Hematopoietic multipotent progenitor cell treated with erythropoietin and hydrocortisone succinate and interleukin-3 and kit ligand, for 17 days (in vitro differentiated cells): ENCODE measurements around the gene RAB7B.
A peak's percentile ranks its signal among the peaks of the same experiment; 100 is the strongest.

ENCODE experiments used
- DNase-seq: peaks from one replicate; pipeline ENCODE4 v3.0.0-alpha.2; 2015; ENCODE audit warnings: low spot score

The RAB7B gene

DNA sequence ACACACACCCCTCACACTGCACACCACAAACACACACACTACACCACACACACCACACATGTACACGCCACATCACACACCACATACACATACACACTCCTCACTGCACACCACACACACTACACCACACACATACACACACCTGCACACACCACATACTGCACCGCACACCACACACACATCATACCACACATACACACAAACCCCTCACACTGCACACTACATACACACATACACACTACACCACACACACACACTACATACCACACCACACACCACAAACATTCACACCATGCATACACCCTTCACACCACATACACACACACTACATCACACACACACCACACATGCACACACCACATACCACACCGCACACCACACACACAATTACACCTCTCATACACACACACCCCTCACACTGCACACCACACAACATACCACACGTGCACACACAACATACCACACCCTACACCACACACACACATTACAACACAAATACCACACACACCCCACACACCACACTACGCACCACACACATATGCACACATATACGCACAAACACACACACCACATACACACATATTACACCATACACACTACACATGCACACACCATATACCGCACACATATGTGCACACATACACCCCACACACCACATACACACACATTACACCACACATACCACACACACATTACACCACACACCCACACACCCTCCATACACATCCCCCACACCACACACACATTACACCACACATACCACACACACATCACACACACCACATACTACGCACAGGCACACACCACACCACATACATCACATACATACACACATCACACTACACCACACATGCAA, 29.6 kb downstream of the RAB7B start:
- DNase-seq = no peak

DNA sequence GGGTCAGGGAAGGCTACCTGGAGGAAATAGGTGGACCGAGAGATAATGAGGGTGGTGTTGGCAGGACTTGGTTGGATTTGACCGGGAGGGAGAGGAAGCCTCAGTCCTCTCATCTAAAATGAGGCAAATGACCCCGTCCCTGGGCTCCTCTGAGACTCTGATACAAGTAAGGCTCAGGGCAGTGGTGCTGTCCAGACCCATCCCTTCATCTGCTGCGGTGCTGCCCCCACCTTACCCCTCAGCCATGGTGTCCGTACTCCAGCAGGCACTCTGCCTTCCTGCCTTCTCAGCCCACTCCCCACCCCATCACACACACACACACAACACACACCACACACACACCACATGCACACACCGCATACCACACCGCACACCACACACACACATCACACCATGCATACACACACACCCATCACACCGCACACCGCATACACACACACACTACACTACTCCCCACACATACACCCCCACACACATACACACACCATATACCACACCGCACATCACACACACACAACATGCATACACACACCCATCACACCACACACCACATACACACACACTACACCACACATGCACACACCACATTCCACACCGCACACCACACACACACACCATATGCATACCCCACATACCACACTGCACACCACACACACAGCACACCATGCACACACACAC, 30.6 kb downstream of the RAB7B start:
- DNase-seq = no peak

DNA sequence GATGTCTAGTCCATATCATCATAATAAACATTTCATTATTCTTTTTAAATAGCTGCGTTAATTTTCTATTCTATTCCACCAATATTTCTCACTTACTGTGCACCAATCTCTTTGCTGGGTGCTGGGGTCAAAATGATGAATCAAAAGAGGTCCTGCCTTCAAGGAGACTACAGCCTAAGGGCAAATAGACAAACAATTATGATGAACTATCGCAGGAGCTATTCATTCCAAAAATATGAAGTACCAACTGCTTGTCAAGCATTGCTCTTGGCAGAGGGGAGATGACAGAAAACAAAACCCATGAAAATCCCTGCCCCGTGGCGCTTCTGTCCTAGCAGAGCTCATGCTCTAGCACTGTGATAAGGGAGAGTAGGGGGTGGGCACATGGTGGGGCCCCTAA, 31.1 kb downstream of the RAB7B start:
- DNase-seq = no peak

DNA sequence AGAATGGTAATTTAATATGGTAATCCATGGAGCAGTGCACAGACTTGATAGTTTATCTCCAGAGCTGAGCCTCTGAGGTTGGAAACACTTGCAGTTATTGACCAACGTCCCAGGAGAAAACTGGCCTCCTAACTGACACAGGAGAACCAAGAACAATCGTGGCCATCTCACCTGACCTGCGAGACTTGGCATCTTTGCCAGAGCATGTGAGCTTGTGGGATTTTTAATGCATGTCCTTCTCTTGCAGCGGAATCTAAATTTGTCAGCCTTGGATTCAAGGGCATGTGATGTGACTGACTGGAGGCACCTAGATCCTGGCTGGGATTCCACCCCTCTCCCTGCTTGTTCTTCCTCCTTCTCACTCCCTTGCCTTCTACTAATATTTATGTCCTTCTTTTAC, 32.1 kb downstream of the RAB7B start:
- no peak for DNase-seq

DNA sequence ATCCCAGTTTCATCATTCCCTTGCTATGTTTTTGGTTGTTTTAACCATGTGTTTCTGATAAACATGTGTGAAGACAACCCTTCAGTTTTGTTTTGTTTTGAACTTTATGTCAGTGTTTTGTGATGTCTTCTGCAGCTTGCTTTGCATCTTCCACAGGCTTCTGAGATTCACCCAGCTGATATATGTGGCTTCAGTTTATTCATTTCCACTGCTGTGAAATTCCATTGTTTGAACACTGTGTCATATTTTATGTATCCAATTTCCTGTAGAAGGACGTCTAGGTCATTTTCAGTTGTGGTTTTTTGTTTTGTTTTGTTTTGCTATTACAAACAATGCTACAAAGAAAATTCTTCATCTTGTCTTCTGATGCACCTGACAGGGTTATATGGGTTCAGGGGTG, 32.7 kb downstream of the RAB7B start:
- DNase-seq = no peak

DNA sequence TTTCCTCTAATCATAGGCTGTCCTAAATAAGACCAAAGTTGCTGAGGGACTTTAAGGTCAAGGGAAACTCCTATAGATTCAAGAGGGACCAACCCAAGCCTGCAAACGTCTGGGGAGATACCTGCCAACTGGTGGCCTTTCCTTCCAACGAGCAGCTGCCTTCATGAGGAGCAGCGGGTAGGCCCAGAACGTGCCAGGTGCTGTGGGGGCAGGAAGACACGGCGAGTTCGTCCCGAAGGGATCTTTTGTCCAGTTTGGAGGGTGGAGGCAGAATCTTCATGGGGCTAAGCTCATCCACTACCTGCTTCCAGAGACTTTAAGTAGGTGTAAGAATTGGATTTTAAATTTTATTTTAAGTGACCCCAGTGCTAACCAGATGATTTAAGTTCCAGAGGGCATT, 34.0 kb downstream of the RAB7B start:
- no peak for DNase-seq

DNA sequence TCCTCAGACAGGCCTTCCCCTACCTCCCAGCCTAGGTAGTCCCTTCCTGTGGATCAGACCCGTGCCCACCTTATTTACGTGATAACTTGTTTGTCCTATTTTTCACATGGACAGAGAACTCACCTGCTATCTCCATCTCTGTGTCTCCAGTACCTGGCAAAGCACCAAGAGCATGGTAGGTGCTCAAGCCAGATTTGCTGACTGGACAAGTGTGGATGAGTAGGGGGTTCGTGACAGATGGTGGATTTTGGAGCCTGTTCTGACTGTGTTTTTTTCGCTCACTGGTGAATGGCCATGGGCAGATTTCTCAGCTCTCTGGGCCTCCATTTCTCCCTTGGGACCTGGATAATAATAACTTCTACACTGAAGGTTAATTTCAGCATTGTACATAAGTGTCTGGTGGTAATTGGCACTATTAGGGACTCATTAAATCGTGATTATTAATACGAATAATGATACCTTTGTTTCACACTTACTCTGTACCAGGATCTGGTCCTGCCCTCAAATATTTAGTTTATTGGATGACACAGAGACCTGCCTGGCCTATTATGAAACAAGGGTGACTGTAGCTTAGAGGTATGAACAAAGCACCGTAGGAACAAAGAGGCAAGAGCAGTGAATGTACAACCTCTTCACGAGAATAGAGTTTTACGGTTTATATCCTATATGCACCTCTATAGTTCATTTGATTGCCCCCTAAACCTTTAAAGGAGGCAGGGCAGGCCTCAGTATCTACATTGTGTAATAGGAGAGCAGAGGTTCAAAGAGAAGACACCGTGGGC, 35.5 kb downstream of the RAB7B start:
- DNase-seq = no peak

DNA sequence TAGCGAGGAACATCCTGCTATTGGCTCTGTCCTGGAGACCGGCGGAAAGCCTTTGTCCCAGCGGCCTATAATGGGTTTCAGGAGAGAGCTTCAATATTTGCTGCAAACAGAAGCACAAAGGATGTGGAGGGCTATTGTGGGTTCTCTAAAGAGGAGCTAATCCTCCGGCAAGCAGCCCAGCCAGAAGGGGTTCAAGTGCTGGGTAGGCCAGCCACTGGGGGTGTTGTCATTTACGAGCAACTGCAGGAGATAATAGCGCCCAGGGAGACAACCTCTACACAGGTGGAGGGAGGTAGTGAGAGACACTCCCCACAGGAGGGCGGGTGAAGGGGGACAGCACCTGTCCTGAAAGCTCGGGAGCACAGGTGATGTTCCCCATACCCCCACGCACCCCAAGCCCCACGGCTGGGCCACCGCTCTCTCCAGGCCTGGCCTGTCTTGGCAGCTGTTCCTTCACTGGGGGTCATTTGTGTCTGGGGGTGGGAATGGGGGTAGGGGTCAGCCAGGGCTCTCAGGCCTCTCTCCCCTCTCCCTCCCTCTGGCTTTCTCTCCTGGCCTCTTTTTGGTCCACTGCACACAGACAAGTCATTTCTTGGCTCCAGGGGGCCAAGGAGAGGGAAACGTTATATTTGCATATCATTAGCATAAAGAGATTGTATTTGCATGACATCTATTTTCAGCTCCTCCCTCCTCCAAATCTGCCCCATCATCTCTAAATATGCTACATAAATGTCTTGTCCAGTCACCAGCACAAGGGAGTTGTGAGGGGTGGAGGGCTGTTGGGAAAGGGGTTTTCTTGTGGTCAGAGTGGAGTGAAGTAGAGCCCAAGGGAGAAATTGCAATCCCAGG, 37.9 kb downstream of the RAB7B start:
- no peak for DNase-seq

DNA sequence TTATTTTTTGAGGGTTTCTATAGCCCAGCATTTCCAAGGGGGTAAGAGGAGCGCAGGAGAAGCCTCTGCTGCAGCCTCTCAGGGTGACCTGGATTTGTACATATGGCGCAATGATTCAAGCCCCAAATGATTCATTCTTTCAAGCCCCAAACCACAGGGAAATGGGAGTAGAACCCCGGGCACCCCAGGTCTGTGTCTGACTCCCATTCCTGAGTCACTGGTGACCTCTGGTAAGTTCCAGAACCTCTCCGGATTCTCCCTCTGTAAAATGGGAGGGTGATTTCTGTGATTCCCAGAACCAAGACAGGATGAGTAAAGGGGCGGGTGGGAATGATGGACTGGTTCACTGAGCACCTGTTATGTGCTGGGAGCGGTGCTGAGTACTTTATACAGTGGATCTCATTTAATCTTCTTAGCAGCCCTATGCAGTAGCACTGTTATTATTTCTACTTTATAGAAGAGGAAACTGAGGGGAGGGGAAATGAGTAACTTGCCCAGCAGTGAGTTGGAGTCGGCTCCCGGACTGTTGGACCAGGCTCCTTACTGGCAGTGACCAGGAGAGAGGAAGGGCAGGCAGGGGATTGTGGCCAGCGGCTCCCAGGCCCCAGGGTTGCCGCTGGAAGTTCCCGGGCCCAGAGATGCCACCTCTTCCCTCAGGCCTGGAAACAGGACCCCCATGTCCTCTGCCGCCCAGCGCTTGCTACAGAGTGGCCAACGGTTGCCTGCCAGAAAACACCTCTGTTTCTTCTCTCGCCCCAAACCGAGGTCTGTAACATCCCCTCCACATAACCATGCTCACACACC, 39.6 kb downstream of the RAB7B start:
- no peak for DNase-seq

DNA sequence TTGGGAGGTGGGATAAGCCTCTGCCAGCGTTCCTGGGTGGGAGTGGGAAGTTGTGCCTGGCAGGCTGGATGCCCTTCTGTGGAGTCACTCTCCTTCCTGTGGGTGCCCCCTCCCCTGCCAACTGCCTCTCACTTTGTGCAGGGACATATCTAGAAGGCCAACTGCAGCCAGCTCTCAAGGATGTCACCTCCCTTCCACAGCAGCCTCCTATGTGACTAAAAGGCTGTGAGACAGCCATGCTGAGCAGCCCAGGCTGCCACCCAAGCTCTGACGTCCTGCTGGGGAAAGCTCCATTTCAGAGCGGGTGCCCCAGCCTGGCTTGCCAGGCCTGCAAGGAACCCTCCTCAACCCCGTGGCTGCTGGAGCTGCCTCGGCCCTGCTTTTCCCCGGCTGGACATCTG, 40.4 kb downstream of the RAB7B start:
- no peak for DNase-seq

DNA sequence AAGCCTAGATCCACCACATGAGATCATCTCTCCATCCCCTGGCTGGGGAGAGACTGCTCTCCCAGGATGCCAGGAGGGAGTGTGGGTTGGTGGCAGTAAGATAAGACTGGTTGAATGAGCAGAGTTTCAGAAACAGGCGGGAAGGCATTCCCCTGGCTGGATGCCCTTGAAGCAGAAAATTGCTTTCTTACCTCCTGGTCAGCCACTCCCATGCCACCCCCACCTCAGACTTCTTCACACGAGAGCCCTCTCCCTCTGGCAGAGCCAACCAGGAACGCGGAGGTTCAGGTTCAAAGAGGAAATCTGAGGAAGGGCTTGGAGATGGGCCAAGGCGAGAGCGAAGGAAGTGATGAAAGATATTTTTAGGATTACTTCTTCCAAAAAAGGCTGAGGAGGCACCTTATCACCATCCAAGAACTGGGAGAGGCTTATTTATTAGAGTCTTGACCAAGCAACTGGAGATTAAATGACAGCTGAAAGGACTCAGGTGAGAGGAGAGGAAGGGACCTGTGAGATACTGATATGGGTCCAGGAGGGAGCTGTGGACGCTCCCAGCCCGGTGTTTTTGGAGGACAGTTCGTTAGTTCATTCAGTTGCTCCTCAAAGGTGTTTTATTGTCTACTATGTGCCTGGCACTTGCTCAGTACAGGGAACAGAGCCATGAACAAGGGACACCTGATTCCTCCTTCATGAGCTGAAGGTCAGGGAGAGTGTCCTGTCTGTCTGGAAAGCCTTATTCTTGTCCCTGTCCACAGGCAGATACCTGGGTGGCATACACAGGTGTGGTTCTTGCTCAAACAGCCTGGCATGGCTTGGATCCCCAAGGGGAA, 41.0 kb downstream of the RAB7B start:
- DNase-seq = no peak

DNA sequence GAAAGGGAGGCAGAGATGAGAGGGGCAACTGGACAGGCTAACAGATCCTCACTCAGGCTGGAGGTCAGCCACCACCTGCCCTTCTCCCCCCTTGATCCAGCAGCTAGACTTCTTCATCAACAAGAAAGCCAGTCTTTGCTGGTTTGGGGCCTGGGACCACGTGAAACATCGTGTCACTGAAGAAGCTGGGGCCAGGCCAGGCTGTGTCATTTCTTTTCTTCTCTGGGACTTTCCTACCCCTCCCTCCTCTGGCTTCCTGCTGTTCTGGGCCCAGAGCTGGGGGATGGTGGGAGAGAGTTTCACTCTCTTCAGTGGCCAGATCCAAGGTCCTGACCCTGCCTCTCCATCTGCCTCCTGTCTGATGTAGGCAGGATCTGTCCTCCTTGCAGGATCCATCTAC, 41.8 kb downstream of the RAB7B start:
- DNase-seq = no peak

DNA sequence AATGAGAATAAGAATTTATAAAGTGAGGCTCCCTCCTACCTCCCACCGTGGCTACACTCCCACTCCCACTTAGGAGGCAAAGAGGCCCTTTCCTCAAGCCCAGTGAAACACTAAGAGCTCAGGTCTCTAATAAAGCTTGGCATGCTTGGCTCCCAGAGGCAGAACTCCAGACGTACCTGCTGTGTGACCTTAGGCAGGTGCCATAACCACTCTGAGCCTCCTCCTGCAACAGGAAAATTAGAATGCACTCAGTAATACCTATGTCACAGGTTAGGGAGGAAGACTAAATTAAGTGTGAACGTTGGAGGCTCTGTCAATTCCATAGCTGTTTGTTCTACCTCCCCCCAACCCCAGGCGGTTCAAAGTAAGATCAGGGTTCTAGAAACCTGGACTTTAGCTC, 43.4 kb downstream of the RAB7B start:
- no peak for DNase-seq

DNA sequence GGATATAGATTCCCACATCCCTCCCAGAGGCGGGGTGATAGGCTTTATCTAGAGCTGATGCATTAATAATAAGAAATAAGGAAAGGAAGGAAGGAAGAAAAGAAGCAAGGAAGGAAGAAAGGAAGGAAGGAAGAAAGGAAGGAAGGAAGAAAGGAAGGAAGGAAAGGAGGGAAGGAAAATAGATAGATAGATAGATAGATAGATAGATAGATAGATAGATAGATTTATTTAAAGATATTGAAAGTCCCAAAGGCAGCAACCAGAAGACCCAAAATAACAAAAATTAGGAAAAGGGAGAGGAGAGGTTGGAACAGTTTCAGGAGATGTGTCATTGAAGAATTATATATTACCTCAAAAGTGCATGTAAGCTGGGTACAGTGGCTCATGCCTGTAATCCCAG, 47.7 kb downstream of the RAB7B start:
- DNase-seq = no peak

DNA sequence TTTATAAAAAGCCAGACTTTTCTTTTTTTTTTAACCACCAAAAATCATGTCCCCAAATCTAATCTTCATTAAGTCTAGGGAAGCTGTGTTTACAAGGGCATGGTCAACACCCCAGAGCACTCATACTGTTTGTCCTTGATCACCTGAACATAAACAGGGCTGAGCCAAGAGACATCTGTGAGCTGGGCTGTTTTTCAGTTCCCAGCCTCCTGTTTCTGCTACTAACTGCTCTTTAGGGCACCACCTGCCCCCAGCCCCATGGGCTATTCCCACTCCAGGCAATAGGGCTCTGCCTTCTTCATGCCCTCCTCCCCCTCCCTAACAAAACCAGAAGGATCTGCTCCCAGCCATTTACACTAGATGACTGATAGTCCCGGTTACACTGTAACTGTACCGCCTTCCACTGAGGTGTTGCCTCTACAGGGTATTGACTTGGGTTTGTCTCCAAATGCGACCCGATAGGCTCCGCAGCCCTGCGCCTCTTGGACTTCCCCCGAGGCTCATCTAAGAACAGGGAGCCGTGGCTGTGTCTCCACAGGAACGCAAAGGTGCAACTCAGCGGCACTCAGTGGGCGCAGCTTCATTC, 48.3 kb downstream of the RAB7B start:
- no peak for DNase-seq

DNA sequence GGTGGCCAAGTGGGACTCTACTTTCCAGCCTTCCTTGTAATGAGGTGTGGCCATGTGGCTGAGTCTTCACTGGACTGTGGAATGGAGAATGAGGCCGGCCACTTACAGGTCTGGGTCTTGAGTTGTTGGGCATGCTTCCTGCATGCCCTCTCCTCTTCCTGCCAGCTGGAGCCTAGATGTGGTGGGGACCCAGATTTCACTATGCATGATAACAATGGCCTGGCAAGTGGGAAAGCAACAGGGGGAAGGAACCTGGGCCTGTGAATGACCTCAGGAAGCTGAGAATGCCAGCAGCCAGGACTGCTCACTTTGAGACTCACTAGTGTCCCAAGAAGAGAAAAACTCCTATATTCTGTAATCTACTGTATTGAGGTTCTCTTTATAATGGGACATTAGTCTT, 51.4 kb downstream of the RAB7B start:
- DNase-seq = no peak

DNA sequence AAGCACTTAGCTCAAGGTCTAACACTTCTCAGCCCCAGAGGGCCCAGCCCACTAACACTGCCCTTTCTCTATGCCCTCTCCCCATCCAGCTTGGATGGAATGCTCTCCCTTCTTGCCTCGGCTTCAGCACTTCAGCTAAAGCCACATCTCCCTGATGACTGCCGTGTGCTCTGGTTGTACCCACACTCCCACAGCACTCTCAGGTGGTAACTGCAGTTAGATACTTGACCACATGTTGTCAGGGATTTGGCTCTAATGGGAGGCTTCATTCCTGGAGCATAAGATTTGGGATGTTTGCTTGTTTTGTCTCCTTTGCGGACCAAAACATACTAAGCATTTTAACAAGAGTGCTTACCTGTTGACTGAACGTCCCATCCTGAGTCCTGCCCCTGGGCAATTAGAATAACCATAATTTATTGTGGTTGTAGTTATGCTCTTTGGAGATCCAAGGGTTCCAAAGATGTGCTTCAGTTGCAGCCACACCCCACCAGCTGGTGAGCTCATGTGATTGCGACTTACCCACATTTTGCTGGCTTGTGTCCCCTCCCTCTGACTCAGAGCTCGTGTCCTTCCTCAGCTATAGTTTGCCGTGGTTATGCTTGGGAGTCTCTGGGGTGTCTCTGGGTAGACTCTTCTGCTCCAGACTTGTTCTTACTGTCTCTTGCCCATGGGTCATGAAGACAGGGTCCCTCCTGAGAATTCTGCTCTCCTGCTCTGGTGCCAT, 52.2 kb downstream of the RAB7B start:
- peak; percentile 49 for DNase-seq

DNA sequence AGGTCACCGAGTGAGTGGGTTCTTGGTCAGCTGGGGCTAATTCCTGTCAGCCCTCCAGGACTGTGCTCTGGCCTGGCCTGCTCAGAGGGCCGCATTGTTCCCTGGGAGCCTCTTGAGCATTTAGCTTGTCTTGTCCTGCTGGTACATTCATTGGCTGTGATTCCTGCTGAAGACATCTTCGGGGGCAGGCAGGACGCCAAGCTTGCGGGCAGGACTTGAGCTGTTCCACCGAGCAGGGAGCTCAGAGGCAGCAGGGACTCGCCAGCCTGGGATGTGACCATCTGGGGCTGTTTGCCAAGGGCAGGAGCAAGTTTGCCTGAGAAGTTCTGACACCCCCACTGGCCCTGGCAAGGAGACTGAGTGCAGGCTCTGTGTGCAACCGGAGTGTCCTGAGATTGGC, 52.9 kb downstream of the RAB7B start:
- no peak for DNase-seq

DNA sequence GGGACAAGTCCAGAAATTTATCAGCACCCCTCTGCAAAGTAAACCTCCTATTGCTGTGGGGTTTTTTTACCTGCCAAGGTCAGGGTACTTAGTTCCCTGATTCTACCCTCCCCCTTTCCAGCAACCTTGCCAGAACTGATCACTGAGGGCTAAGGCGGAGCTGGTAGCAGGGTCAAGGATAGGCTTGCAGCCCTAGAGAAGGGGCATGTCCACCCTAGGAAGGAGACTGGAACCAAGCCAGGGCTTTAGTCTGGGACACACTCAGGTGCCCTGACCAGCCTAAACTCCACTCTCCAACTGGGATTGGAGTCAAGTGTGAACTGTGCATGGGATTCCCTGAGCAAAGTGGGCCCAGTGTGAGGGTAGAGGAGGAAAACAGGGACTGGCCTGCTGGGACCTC, 53.4 kb downstream of the RAB7B start:
- no peak for DNase-seq
